HFFc6 (cell line): Measurements from ENCODE around the gene TMEM62. TPM values are rescaled to one million over a fixed set of nuclear protein-coding genes. Genes with fewer than 3 reads are reported as not detected.

Experiments used
- DNase-seq: peaks from one replicate; pipeline ENCODE4 v3.0.0-alpha.2; 2018
- H3K27ac Mint-ChIP-seq: 2 replicates; pipeline ENCODE4 v1.8.0; 2020; ENCODE audit warnings: mild to moderate bottlenecking, mixed read lengths
- H3K27me3 Mint-ChIP-seq: 2 replicates; pipeline ENCODE4 v1.8.0; 2021; ENCODE audit warnings: mild to moderate bottlenecking, moderate library complexity, mixed read lengths; ENCODE audit not compliant: insufficient read depth
- H3K36me3 Mint-ChIP-seq: 2 replicates; pipeline ENCODE4 v1.8.0; 2021; ENCODE audit warnings: low read depth, mixed read lengths
- H3K4me1 Mint-ChIP-seq: 2 replicates; pipeline ENCODE4 v1.8.0; 2020; ENCODE audit warnings: low read depth, mixed read lengths
- H3K4me3 Mint-ChIP-seq: 2 replicates; pipeline ENCODE4 v1.8.0; 2020; ENCODE audit warnings: mild to moderate bottlenecking, moderate library complexity, mixed read lengths
- H3K9me3 Mint-ChIP-seq: 2 replicates; pipeline ENCODE4 v1.8.0; 2020; ENCODE audit warnings: mild to moderate bottlenecking, mixed read lengths
- CTCF ChIP-seq: fragments of 200-600 bp; sonication (generic); IDR thresholded peaks from 2 replicates; pipeline ENCODE4 v1.5.0; 2021; ENCODE audit warnings: antibody characterized with exemption, mild to moderate bottlenecking
- total RNA-seq, 6 experiments: library from RNA; stranded (reverse); fragmentation: NEBNext Ultra II Directional; extraction: Animal tissue kit (Norgen Biotek cat#: 25700); gene quantifications; 2 replicates in 1 of 6; 3 replicates in 5 of 6; pipeline ENCODE4 v1.2.3, GENCODE V29; 2021

The TMEM62 gene
- total RNA-seq, 6 experiments from 2014 or later = 8.2 to 12.1 (median 11.2) TPM

GRCh38 chr15:43105778-43106485 is 27.5 kb upstream of the TMEM62 start, which contains the start of gene UBR1:
Gene UBR1 (minus strand): TSS chr15:43106038. CDS start chr15:43106022, 16 bp downstream.
- H3K9me3 Mint-ChIP-seq = no peaks in the 10 kb centered on the region
- peaks cover 45% of the 10 kb centered on the region for H3K4me1 Mint-ChIP-seq
- no peak for TF ChIP-seq CTCF
- H3K27me3 Mint-ChIP-seq = peaks cover 2% of the 10 kb centered on the region; the same call in 1 of the 2 replicates
- DNase-seq = peak; percentile 91
- H3K27ac Mint-ChIP-seq = peak within 1 kb of the TSS; percentile 98
- H3K36me3 Mint-ChIP-seq = peaks cover 21% of the 10 kb centered on the region
- peak within 1 kb of the TSS; percentile 95 for H3K4me3 Mint-ChIP-seq

- H3K9me3 Mint-ChIP-seq = no peaks in the 10 kb centered on the region
- H3K27me3 Mint-ChIP-seq = peaks cover 2% of the 10 kb centered on the region; the same call in 1 of the 2 replicates
- TF ChIP-seq CTCF = no peak
- no peak for DNase-seq
- peaks cover 16% of the 10 kb centered on the region for H3K36me3 Mint-ChIP-seq
- peak overlapping the region; percentile 95 for H3K4me3 Mint-ChIP-seq
- peaks cover 40% of the 10 kb centered on the region for H3K4me1 Mint-ChIP-seq
- H3K27ac Mint-ChIP-seq = peak overlapping the region; percentile 98
Observed at GRCh38 chr15:43106486-43106829, 26.9 kb upstream of the TMEM62 start.

- peaks cover 31% of the 10 kb centered on the region for H3K4me1 Mint-ChIP-seq
- peaks cover 2% of the 10 kb centered on the region; the same call in 1 of the 2 replicates for H3K27me3 Mint-ChIP-seq
- H3K36me3 Mint-ChIP-seq = peaks cover 6% of the 10 kb centered on the region; the same call in 1 of the 2 replicates
- H3K27ac Mint-ChIP-seq = no peak overlapping the region
- no peak for TF ChIP-seq CTCF
- no peak for DNase-seq
- H3K9me3 Mint-ChIP-seq = no peaks in the 10 kb centered on the region
- no peak overlapping the region for H3K4me3 Mint-ChIP-seq
Observed at GRCh38 chr15:43107751-43108150, 25.6 kb upstream of the TMEM62 start.

GRCh38 chr15:43111354-43111753 is 22.0 kb upstream of the TMEM62 start:
- H3K36me3 Mint-ChIP-seq = no peaks in the 10 kb centered on the region
- no peak overlapping the region for H3K4me3 Mint-ChIP-seq
- no peak for TF ChIP-seq CTCF
- DNase-seq = no peak
- H3K4me1 Mint-ChIP-seq = peaks cover 5% of the 10 kb centered on the region
- no peak overlapping the region for H3K27ac Mint-ChIP-seq
- H3K9me3 Mint-ChIP-seq = no peaks in the 10 kb centered on the region
- H3K27me3 Mint-ChIP-seq = peaks cover 3% of the 10 kb centered on the region

GRCh38 chr15:43118286-43118685 is 15.1 kb upstream of the TMEM62 start:
- peaks cover 12% of the 10 kb centered on the region for H3K4me1 Mint-ChIP-seq
- H3K27me3 Mint-ChIP-seq = peaks cover 12% of the 10 kb centered on the region

More at GRCh38 chr15:43118286-43118685, 15.1 kb upstream of the TMEM62 start:
- no peak overlapping the region for H3K27ac Mint-ChIP-seq
- H3K9me3 Mint-ChIP-seq = no peaks in the 10 kb centered on the region
- H3K4me3 Mint-ChIP-seq = no peak overlapping the region
- DNase-seq = no peak
- no peaks in the 10 kb centered on the region for H3K36me3 Mint-ChIP-seq
- no peak for TF ChIP-seq CTCF
